Neural crest cell (in vitro differentiated cells): ENCODE data around the gene CEP19. TPM values are rescaled to one million over a fixed set of nuclear protein-coding genes. Genes with fewer than 3 reads are reported as not detected.
"Not testable (repeated sequence)": the region's sequence is repeated elsewhere in the genome, so short reads cannot be mapped to it uniquely, and the experiment has no call there.

Experiments used
- DNase-seq: peaks from one replicate; pipeline ENCODE4 v3.0.0; 2021; ENCODE audit warnings: low read depth, mixed read lengths, low spot score
- H3K27ac Mint-ChIP-seq: one replicate; pipeline ENCODE4 v1.8.0; 2021; ENCODE audit warnings: mild to moderate bottlenecking, mixed read lengths; ENCODE audit not compliant: unreplicated experiment
- H3K27me3 Mint-ChIP-seq: 2 replicates; pipeline ENCODE4 v1.8.0; 2021; ENCODE audit warnings: low read depth, mild to moderate bottlenecking, mixed read lengths
- H3K36me3 Mint-ChIP-seq: 2 replicates; pipeline ENCODE4 v1.8.0; 2021; ENCODE audit warnings: low read depth, mild to moderate bottlenecking, mixed read lengths
- H3K4me1 Mint-ChIP-seq: 2 replicates; pipeline ENCODE4 v1.8.0; 2021; ENCODE audit warnings: mixed read lengths
- H3K4me3 Mint-ChIP-seq: one replicate; pipeline ENCODE4 v1.8.0; 2021; ENCODE audit warnings: mild to moderate bottlenecking, mixed read lengths
- H3K9me3 Mint-ChIP-seq: 2 replicates; pipeline ENCODE4 v1.8.0; 2021; ENCODE audit warnings: mixed read lengths
- CTCF ChIP-seq: fragments of 200-600 bp; sonication (generic); conservative IDR thresholded peaks from 2 replicates; pipeline ENCODE4 v1.5.0; 2021; ENCODE audit warnings: antibody characterized with exemption, mild to moderate bottlenecking
- total RNA-seq: library from RNA; stranded (reverse); gene quantifications from 2 replicates; pipeline ENCODE4 v1.2.1, GENCODE V29; 2021

Gene CEP19
- total RNA-seq, 1 donor from 2014 or later, result 6.3 TPM

- peaks cover 32% of the 10 kb centered on the region for H3K36me3 Mint-ChIP-seq
Observed at GRCh38 chr3:196721097-196721496, 9.0 kb upstream of the CEP19 start.

GRCh38 chr3:196717162-196717561 is 5.1 kb upstream of the CEP19 start:
- DNase-seq, H3K27ac Mint-ChIP-seq, H3K27me3 Mint-ChIP-seq: not testable (repeated sequence)
- peaks cover 14% of the 10 kb centered on the region for H3K4me1 Mint-ChIP-seq
- H3K36me3 Mint-ChIP-seq, result peaks cover 25% of the 10 kb centered on the region
- H3K4me3 Mint-ChIP-seq, result peak overlapping the region; percentile 16
- H3K9me3 Mint-ChIP-seq, result peaks cover 13% of the 10 kb centered on the region

More at GRCh38 chr3:196721097-196721496, 9.0 kb upstream of the CEP19 start:
- Mint-ChIP-seq H3K27ac (no peak overlapping the region), H3K4me1 (no peaks in the 10 kb centered on the region), H3K9me3 (peaks cover 13% of the 10 kb centered on the region), H3K4me3 (no peak overlapping the region), H3K27me3 (no peaks in the 10 kb centered on the region)
- no peak for DNase-seq
- no peak for TF ChIP-seq CTCF

DNA sequence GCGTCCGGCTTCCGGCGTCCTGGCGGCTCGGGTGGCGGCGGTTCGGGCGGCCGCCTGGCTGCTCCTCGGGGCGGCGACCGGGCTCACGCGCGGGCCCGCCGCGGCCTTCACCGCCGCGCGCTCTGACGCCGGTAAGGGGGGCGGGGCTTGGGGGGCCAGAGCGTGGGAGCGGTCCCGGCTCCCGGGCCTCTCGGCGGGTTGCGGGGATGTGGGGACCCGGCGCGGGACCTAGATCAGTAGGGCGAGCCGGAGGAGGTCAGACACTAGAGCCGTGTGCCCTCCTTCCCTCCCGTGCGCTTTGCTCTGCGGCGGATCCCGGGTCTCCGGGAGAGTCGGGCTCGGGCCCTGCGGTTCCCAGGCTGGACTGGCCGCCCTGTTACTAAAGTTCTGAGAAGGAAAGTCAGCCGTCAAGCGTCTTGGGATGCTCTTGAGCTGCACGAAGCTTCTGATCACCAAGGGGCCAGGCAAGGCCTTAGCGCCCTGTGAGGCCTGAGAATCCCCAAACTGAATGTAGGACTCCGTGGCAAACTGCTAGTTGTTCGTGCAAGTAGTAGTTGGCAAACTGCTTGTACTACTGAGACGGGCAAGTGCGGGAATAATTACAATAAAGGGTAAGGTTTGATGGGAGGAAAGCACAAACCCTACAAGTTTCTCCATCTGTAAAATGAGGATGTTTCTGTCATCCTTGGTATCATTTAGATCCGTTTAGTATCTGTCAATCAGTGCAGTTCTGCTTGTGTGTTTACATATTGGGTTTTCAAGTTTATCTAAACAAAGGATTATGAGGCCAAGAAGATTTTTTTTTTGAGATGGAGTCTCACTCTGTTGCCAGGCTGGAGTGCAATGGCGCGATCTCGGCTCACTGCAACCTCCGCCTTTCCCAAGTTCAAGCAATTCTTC is 714 bp upstream of the CEP19 start:
- H3K27ac Mint-ChIP-seq, result no peak overlapping the region
- no peak for DNase-seq
- no peaks in the 10 kb centered on the region for H3K27me3 Mint-ChIP-seq
- no peaks in the 10 kb centered on the region for H3K9me3 Mint-ChIP-seq
- peak; percentile 17 for TF ChIP-seq CTCF
- peaks cover 3% of the 10 kb centered on the region for H3K36me3 Mint-ChIP-seq
- peaks cover 20% of the 10 kb centered on the region for H3K4me1 Mint-ChIP-seq
- peak overlapping the region; percentile 92 for H3K4me3 Mint-ChIP-seq

DNA sequence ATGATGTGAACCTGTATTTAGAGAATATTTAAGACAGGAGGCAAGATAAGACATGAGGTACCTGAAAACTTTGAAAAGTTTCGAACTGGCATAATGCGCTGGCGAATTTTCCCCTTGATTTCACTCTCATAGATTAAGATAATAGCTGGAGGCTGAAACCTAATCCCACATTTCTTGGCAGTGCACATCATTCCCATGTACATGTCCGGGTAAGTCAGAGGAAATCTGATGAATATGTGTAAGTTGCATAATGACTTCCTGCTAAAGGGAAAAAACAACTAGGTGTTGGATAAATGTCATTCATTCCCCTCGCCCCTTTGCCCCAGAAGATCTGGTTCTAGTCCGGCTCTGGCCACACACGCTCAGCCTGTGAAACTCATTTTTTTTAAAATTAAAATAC is 3.6 kb downstream of the CEP19 start:
- DNase-seq, result no peak
- H3K36me3 Mint-ChIP-seq, result no peaks in the 10 kb centered on the region
- no peaks in the 10 kb centered on the region for H3K27me3 Mint-ChIP-seq
- no peak overlapping the region for H3K4me3 Mint-ChIP-seq
- H3K9me3 Mint-ChIP-seq, result no peaks in the 10 kb centered on the region
- H3K4me1 Mint-ChIP-seq, result peaks cover 15% of the 10 kb centered on the region
- no peak overlapping the region for H3K27ac Mint-ChIP-seq
- TF ChIP-seq CTCF, result no peak

GRCh38 chr3:196707566-196707965 is 4.5 kb downstream of the CEP19 start:
- no peak for TF ChIP-seq CTCF
- DNase-seq, result no peak
- Mint-ChIP-seq H3K27me3 (no peaks in the 10 kb centered on the region), H3K4me3 (no peak overlapping the region), H3K36me3 (no peaks in the 10 kb centered on the region), H3K27ac (no peak overlapping the region), H3K9me3 (no peaks in the 10 kb centered on the region), H3K4me1 (peaks cover 7% of the 10 kb centered on the region)

DNA sequence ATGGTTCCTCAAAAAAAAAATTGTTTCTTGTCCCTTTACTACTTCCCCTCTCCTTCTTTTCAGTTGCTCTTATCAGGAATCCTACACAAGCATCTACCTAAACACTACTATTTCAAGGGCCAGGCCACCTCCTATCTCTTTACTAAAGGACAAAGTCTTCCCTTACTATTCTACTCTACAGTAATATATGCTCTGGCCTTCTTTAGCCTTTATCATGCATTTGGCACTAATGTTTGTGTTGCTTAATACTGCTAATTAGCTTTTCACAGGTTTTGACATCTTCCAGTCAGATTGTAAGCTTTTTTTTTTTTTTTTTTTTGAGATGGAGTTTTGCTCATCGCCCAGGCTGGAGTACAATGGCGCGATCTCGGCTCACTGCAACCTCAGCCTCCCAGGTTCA is 5.3 kb downstream of the CEP19 start:
- Mint-ChIP-seq H3K36me3 (no peaks in the 10 kb centered on the region), H3K4me1 (peaks cover 5% of the 10 kb centered on the region), H3K4me3 (no peak overlapping the region), H3K9me3 (no peaks in the 10 kb centered on the region), H3K27ac (no peak overlapping the region), H3K27me3 (no peaks in the 10 kb centered on the region)
- no peak for DNase-seq
- no peak for TF ChIP-seq CTCF
